Ascending aorta (tissue), 2 donors: ENCODE measurements around the gene STAC. TPM values are rescaled to one million over a fixed set of nuclear protein-coding genes. Genes with fewer than 3 reads are reported as not detected.

Experiments used
- DNase-seq, 2 donors: peaks; one replicate each; pipeline ENCODE4 v3.0.0-alpha.2; 2019; ENCODE audit warnings: low spot score in 2 of 2
- H3K27ac ChIP-seq, 2 donors: fragments of 200-600 bp; sonication (generic); one replicate each; pipeline ENCODE4 v1.5.1; 2016 to 2017; ENCODE audit warnings: mild to moderate bottlenecking in 1 of 2
- H3K27me3 ChIP-seq: fragments of 200-600 bp; sonication (generic); one replicate; pipeline ENCODE4 v1.5.1; 2017
- H3K36me3 ChIP-seq, 2 donors: fragments of 200-600 bp; sonication (generic); one replicate each; pipeline ENCODE4 v1.5.1; 2016
- H3K4me1 ChIP-seq, 2 donors: fragments of 200-600 bp; sonication (generic); one replicate each; pipeline ENCODE4 v1.5.1; 2016 to 2017; ENCODE audit warnings: mild to moderate bottlenecking in 1 of 2
- H3K4me3 ChIP-seq, 2 donors: fragments of 200-600 bp; sonication (generic); one replicate each; pipeline ENCODE4 v1.5.1; 2016 to 2017; ENCODE audit warnings: mild to moderate bottlenecking in 1 of 2
- H3K9me3 ChIP-seq, 2 donors: fragments of 200-600 bp; sonication (generic); one replicate each; pipeline ENCODE4 v1.5.1; 2016
- intact Hi-C: fragments of 100-400 bp; cut with DNase I; formaldehyde crosslinking; loops from one replicate; pipeline ENCODE4 v1.15.1; 2023
- total RNA-seq: library from RNA; depleted of rRNA; stranded (reverse); fragments of >200 nt; gene quantifications from one replicate; pipeline ENCODE4 v1.1.0, GENCODE V29; 2016
- TF ChIP-seq, protein P1 (sequence below), 3 experiments: fragments of 200-600 bp in 2 of 3; fragments of 450-650 bp in 1 of 3; sonication (generic) in 2 of 3; IDR thresholded peaks; one replicate each; pipeline ENCODE4 v1.5.1; 2016 to 2019; ENCODE audit warnings: antibody characterized with exemption in 3 of 3, mild to moderate bottlenecking in 1 of 3, moderate library complexity in 1 of 3

Gene STAC
- total RNA-seq, 1 donor from 2014 or later, result 16.0 TPM

DNA sequence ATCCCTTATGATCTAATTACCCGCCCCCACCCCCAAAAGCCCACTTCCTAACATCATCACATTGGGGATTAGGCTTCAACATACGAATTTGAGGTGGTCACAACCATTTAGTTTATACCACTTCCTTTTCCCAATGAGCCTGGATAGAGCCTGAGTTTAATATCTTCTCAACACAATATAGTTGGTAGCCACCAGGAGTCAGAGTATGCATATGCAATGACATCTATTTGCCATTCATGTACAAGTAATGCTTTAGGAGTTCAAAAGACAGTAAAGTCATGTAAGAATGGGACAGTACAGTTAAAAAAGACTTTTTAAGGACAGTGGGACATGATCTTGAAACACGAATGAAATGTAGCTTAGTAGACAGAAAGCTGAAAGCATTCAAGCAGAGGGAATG, 211.7 kb downstream of the STAC start:
- Histone ChIP-seq H3K4me1 (no peaks in the 10 kb centered on the region), H3K27ac (no peak overlapping the region), H3K27me3 (no peaks in the 10 kb centered on the region), H3K9me3 (no peaks in the 10 kb centered on the region), H3K36me3 (no peaks in the 10 kb centered on the region), H3K4me3 (no peak overlapping the region)
- no peak for DNase-seq
- TF ChIP-seq, protein P1, sequence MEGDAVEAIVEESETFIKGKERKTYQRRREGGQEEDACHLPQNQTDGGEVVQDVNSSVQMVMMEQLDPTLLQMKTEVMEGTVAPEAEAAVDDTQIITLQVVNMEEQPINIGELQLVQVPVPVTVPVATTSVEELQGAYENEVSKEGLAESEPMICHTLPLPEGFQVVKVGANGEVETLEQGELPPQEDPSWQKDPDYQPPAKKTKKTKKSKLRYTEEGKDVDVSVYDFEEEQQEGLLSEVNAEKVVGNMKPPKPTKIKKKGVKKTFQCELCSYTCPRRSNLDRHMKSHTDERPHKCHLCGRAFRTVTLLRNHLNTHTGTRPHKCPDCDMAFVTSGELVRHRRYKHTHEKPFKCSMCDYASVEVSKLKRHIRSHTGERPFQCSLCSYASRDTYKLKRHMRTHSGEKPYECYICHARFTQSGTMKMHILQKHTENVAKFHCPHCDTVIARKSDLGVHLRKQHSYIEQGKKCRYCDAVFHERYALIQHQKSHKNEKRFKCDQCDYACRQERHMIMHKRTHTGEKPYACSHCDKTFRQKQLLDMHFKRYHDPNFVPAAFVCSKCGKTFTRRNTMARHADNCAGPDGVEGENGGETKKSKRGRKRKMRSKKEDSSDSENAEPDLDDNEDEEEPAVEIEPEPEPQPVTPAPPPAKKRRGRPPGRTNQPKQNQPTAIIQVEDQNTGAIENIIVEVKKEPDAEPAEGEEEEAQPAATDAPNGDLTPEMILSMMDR (IDR thresholded peaks at IDR 0.05), result no peak
- intact Hi-C loops, result no loop called here

DNA sequence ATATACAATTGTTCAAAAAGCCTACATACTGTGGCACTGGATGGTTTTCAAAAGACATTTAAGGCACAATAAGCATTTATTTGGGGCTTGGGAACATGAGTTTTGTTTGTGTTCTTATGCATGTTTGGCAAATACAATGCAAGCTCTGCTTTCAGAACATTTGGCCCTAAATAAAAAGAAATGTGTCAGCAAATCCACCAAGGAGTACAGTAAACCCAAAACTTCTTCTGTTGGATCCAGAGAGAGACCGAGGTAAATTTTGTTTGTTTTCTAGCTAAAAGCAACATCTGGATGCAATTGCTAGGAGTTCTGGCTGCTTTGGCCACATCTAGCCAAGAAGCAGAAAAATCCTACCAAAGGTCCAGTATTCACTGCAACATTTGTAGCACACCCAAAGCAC, 215.2 kb downstream of the STAC start:
- H3K4me3 ChIP-seq, result no peak overlapping the region
- TF ChIP-seq, protein P1 (IDR thresholded peaks at IDR 0.05), result no peak
- intact Hi-C loops, result no loop called here
- H3K9me3 ChIP-seq, result no peaks in the 10 kb centered on the region
- H3K27me3 ChIP-seq, result no peaks in the 10 kb centered on the region
- H3K36me3 ChIP-seq, result no peaks in the 10 kb centered on the region
- no peak overlapping the region for H3K27ac ChIP-seq
- H3K4me1 ChIP-seq, result no peaks in the 10 kb centered on the region
- DNase-seq, result no peak

DNA sequence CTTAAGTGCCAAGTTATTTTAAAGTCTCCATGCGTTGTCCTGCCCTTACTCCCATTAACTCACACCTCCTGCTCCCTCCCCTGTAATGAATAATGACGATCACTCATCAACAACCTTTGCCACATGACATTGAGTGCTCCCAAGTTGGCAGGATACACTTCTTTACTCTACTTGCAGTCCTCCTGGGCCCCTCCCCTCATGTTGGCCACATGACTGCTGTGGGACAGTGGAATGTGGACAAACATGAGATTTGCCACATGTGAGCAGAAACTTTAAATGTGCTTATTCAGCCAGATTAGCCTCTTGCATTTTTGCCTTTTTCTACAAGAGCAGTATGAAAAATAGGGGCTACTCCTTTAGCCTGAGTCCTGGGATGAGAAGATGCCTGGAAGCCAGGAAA, 216.1 kb downstream of the STAC start:
- no peaks in the 10 kb centered on the region for H3K36me3 ChIP-seq
- H3K4me1 ChIP-seq, result peaks cover 0 to 9% of the 10 kb centered on the region in 2 donors
- intact Hi-C loops, result no loop called here
- TF ChIP-seq, protein P1 (IDR thresholded peaks at IDR 0.05), result no peak
- DNase-seq, result no peak
- no peak overlapping the region for H3K4me3 ChIP-seq
- H3K27ac ChIP-seq, result no peak overlapping the region
- H3K27me3 ChIP-seq, result no peaks in the 10 kb centered on the region
- H3K9me3 ChIP-seq, result no peaks in the 10 kb centered on the region

DNA sequence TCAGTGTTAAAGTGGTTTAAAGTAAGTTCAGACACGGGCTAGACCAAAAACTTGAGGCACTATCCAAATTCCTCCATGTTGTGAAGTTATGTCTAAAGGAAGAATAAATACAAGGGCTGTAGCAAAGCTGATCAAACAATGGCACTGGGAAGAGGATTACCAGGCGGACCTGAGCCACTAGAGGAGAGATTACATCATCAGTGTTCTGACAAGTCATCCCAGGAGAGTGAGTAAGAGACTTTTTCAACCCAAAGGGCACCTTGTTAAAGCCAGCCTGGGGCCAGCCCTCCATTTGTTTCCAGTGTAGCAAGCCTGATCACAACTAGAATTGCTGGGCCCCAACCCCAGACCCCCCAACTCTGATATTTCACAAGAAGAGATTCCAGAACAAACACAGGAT, 217.1 kb downstream of the STAC start:
- DNase-seq, result no peak
- no peak overlapping the region for H3K4me3 ChIP-seq
- TF ChIP-seq, protein P1 (IDR thresholded peaks at IDR 0.05), result no peak
- no peak overlapping the region for H3K27ac ChIP-seq
- H3K4me1 ChIP-seq, result peaks cover 0 to 12% of the 10 kb centered on the region in 2 donors
- H3K36me3 ChIP-seq, result no peaks in the 10 kb centered on the region
- intact Hi-C loops, result no loop called here
- H3K27me3 ChIP-seq, result no peaks in the 10 kb centered on the region
- H3K9me3 ChIP-seq, result no peaks in the 10 kb centered on the region
